HepG2 (cell line): ENCODE data around the gene CTDSP2. TPM values are rescaled to one million over a fixed set of nuclear protein-coding genes. Genes with fewer than 3 reads are reported as not detected.

ENCODE experiments used
- MAZ ChIP-seq, 2 experiments: sonication (generic) in 1 of 2; formaldehyde crosslinking in 1 of 2; IDR thresholded peaks; 2 replicates each; pipeline versions ENCODE4 v1.5.0 to v1.6.1; 2012 to 2020; ENCODE audit warnings: low read depth in 2 of 2, mild to moderate bottlenecking in 2 of 2, borderline replicate concordance in 1 of 2, improper control_type of control experiment in 1 of 2, low read length in 1 of 2, missing genetic modification reagents in 1 of 2, moderate library complexity in 1 of 2
- POLR2G ChIP-seq: fragments of 200-400 bp; formaldehyde crosslinking; IDR thresholded peaks from 2 replicates; pipeline ENCODE4 v1.6.1; 2018; ENCODE audit warnings: mild to moderate bottlenecking, low read depth, low read length, moderate library complexity
- RAD51 ChIP-seq: fragments of 450-650 bp; IDR thresholded peaks from 2 replicates; pipeline ENCODE4 v1.6.1; 2016; ENCODE audit warnings: borderline replicate concordance
- REPIN1 ChIP-seq: sonication (generic); formaldehyde crosslinking; IDR thresholded peaks from 2 replicates; pipeline ENCODE4 v1.8.0; 2022; ENCODE audit warnings: missing genetic modification reagents, low read depth, mild to moderate bottlenecking, borderline replicate concordance
- TAF15 ChIP-seq: fragments of 200-400 bp; formaldehyde crosslinking; IDR thresholded peaks from one replicate; pipeline ENCODE4 v1.6.1; 2018; ENCODE audit warnings: mild to moderate bottlenecking, low read depth, low read length; ENCODE audit not compliant: poor library complexity, severe bottlenecking
- ZFP90 ChIP-seq: sonication (generic); formaldehyde crosslinking; IDR thresholded peaks from 2 replicates; pipeline ENCODE4 v1.8.0; 2022; ENCODE audit warnings: missing genetic modification reagents, mild to moderate bottlenecking, inconsistent platforms, borderline replicate concordance
- ZIK1 ChIP-seq: sonication (generic); formaldehyde crosslinking; IDR thresholded peaks from 2 replicates; pipeline ENCODE4 v1.5.0; 2020; ENCODE audit warnings: mild to moderate bottlenecking, low read depth, missing genetic modification reagents, borderline replicate concordance
- ZKSCAN8 ChIP-seq: IDR thresholded peaks from 2 replicates; pipeline ENCODE4 v1.6.1; 2016; ENCODE audit warnings: borderline replicate concordance, missing genetic modification reagents, missing compliant biosample characterization
- ZNF33A ChIP-seq: sonication (generic); formaldehyde crosslinking; IDR thresholded peaks from 2 replicates; pipeline ENCODE4 v1.5.1; 2020; ENCODE audit warnings: missing genetic modification reagents, mild to moderate bottlenecking, moderate library complexity, borderline replicate concordance
- ZNF432 ChIP-seq: sonication (generic); formaldehyde crosslinking; IDR thresholded peaks from 2 replicates; pipeline ENCODE4 v1.5.0; 2020; ENCODE audit warnings: missing genetic modification reagents, mild to moderate bottlenecking, borderline replicate concordance
- ZNF780A ChIP-seq: sonication (generic); formaldehyde crosslinking; IDR thresholded peaks from 2 replicates; pipeline ENCODE4 v1.8.0; 2022; ENCODE audit warnings: mild to moderate bottlenecking, missing genetic modification reagents, moderate library complexity
- polyA plus RNA-seq, 8 experiments: library from polyadenylated mRNA; depleted of rRNA in 3 of 8; stranded (reverse) in 7 of 8; unstranded in 1 of 8; fragments of >200 nt; fragmentation: Illumina TruSeq in 4 of 8; extraction: Trizol in 4 of 8; gene quantifications; 2 replicates each; pipeline versions ENCODE4 v1.2.1 to v1.2.3, GENCODE V29; 2011 to 2016; ENCODE audit warnings: low read depth in 4 of 8, missing spikeins in 1 of 8, mixed read lengths in 1 of 8; ENCODE audit not compliant: insufficient read depth in 1 of 8
- total RNA-seq, 5 experiments: library from RNA; depleted of rRNA; stranded (reverse); fragments of >200 nt; fragmentation: Illumina TruSeq; extraction: Trizol; gene quantifications; 2 replicates each; pipeline ENCODE4 v1.2.3, GENCODE V29; 2016; ENCODE audit warnings: low read depth in 1 of 5
- TF ChIP-seq, protein P1 (sequence below): sonication (generic); formaldehyde crosslinking; IDR thresholded peaks from 2 replicates; pipeline ENCODE4 v1.8.1; 2023; ENCODE audit warnings: mild to moderate bottlenecking, inconsistent platforms, moderate library complexity, missing genetic modification reagents, borderline replicate concordance
- TF ChIP-seq, protein P2 (sequence below): sonication (generic); formaldehyde crosslinking; IDR thresholded peaks from 2 replicates; pipeline ENCODE4 v1.4.0; 2020; ENCODE audit warnings: missing genetic modification reagents, borderline replicate concordance
- TF ChIP-seq, protein P3 (sequence below): sonication (generic); formaldehyde crosslinking; conservative IDR thresholded peaks from 2 replicates; pipeline ENCODE4 v1.8.0; 2022; ENCODE audit warnings: missing genetic modification reagents

Gene CTDSP2
- total and polyA plus RNA-seq, 2 of the 13 experiments (the other 11 are each of a cell fraction or from before 2014, with no cell fraction given), result 38.1 to 82.5 TPM

DNA sequence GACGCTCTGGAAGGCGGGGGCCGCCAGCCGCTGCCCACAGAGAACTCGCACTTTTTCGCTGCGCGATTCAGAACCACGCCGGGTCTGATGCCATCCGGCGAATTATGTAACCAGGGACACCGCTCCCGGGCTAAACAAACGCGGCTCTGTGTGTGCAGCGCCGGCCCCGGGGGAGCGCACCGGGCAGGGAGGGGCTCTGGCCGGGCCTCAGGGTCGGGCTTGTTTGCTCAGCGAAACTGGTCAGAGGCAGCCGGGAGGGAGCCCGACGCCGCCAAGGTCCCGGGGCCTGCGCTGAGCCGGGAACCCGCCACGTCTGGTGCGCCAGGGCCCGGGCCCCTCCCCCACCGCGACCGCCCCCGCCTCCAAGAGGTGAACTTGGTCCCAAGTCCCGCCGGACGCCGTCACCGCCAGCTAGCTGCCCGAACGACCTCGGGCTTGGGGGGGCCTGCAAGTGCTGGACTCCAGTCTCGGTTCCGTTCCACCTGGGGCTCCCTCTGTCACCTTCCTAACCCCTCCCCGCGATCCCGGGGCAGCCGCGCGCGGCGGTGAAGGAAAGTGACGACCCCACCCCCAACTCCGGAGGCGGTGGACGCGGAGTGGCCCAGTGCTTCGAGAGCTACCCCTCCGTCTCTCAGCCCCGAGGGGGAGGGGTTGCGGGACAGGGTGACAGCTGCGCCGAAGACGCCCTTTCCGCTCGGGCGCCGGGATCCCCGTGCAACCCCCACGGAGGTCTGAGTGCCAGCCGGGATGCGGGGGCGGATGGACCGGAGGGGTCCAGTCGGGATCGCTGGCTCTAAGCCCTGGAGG is 848 bp downstream of the CTDSP2 start (continued):
- TF ChIP-seq TAF15, result no peak
- TF ChIP-seq ZIK1, result no peak; the same call in 1 of the 2 replicates
- TF ChIP-seq MAZ (IDR thresholded peaks at IDR 0.05; ENCODE audit: borderline replicate concordance, low read depth, low read length), result peak; percentile 59; the same call in 1 of the 2 replicates
- TF ChIP-seq MAZ (CRISPR knock-in tag; IDR thresholded peaks at IDR 0.05; ENCODE audit: low read depth), result peak; percentile 66; the same call in 1 of the 2 replicates
- TF ChIP-seq, protein P1, sequence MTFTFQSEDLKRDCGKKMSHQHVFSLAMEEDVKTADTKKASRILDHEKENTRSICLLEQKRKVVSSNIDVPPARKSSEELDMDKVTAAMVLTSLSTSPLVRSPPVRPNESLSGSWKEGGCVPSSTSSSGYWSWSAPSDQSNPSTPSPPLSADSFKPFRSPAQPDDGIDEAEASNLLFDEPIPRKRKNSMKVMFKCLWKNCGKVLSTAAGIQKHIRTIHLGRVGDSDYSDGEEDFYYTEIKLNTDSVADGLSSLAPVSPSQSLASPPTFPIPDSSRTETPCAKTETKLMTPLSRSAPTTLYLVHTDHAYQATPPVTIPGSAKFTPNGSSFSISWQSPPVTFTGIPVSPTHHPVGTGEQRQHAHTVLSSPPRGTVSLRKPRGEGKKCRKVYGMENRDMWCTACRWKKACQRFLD (CRISPR knock-in tag), result no peak
- TF ChIP-seq, protein P2, sequence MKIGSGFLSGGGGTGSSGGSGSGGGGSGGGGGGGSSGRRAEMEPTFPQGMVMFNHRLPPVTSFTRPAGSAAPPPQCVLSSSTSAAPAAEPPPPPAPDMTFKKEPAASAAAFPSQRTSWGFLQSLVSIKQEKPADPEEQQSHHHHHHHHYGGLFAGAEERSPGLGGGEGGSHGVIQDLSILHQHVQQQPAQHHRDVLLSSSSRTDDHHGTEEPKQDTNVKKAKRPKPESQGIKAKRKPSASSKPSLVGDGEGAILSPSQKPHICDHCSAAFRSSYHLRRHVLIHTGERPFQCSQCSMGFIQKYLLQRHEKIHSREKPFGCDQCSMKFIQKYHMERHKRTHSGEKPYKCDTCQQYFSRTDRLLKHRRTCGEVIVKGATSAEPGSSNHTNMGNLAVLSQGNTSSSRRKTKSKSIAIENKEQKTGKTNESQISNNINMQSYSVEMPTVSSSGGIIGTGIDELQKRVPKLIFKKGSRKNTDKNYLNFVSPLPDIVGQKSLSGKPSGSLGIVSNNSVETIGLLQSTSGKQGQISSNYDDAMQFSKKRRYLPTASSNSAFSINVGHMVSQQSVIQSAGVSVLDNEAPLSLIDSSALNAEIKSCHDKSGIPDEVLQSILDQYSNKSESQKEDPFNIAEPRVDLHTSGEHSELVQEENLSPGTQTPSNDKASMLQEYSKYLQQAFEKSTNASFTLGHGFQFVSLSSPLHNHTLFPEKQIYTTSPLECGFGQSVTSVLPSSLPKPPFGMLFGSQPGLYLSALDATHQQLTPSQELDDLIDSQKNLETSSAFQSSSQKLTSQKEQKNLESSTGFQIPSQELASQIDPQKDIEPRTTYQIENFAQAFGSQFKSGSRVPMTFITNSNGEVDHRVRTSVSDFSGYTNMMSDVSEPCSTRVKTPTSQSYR (CRISPR knock-in tag), result peak; percentile 96
- TF ChIP-seq ZNF33A, result peak; percentile 95
- TF ChIP-seq, protein P3, sequence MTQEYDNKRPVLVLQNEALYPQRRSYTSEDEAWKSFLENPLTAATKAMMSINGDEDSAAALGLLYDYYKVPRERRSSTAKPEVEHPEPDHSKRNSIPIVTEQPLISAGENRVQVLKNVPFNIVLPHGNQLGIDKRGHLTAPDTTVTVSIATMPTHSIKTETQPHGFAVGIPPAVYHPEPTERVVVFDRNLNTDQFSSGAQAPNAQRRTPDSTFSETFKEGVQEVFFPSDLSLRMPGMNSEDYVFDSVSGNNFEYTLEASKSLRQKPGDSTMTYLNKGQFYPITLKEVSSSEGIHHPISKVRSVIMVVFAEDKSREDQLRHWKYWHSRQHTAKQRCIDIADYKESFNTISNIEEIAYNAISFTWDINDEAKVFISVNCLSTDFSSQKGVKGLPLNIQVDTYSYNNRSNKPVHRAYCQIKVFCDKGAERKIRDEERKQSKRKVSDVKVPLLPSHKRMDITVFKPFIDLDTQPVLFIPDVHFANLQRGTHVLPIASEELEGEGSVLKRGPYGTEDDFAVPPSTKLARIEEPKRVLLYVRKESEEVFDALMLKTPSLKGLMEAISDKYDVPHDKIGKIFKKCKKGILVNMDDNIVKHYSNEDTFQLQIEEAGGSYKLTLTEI (CRISPR knock-in tag), result no peak
- no peak for TF ChIP-seq RAD51
- TF ChIP-seq REPIN1 (CRISPR knock-in tag), result peak; percentile 62; the same call in 1 of the 2 replicates
- TF ChIP-seq ZKSCAN8 (CRISPR knock-in tag), result peak; percentile 56; the same call in 1 of the 2 replicates
- no peak; the same call in 1 of the 2 replicates for TF ChIP-seq ZNF780A (CRISPR knock-in tag)
- peak; percentile 42; the same call in 1 of the 2 replicates for TF ChIP-seq ZFP90
- peak; percentile 50 for TF ChIP-seq POLR2G
- TF ChIP-seq ZNF432, result no peak
